ENCODE measurements around the gene MIX23. TPM values are rescaled to one million over a fixed set of nuclear protein-coding genes. Genes with fewer than 3 reads are reported as not detected.
A peak's percentile ranks its signal among the peaks of the same experiment; 100 is the strongest.
"Not testable (repeated sequence)": the region's sequence is repeated elsewhere in the genome, so short reads cannot be mapped to it uniquely, and the experiment has no call there.

Gene MIX23
- polyA plus RNA-seq, 1 donor, result 42.4 TPM

DNA sequence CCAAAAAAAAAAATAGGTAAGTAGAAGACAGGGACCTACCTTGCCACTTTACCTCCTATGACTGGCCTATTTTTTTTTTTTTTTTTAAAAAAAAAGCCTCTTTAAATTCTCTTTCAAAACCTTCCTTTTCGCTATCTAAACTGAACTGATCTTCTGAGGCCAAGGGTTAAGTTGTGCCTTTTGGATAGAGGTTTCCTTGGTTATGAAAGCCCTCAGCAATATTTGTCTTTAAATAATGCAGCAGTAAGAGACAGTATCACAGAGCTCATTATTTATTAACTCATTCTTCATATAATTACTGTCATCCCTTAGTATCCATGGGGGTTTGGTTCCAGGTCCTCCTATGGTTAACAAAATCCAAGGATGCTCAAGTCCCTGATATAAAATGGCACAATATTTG lies 9.0 kb downstream of the MIX23 start:
- Histone ChIP-seq H3K4me3 (ENCODE audit: low read length) (no peak overlapping the region), H3K4me1 (ENCODE audit: control insufficient read depth, insufficient read depth, low read length) (peaks cover 3% of the 10 kb centered on the region), H3K9me3 (ENCODE audit: control insufficient read depth, low read depth, low read length) (no peaks in the 10 kb centered on the region), H3K27me3 (ENCODE audit: control insufficient read depth, insufficient read depth, low read length) (no peaks in the 10 kb centered on the region), H3K27ac (ENCODE audit: low read length) (no peak overlapping the region), H3K36me3 (ENCODE audit: control insufficient read depth, insufficient read depth, low read length) (peaks cover 6% of the 10 kb centered on the region)
- no peak for DNase-seq
- no CpG with 5 or more reads among the region's 1 CpG for whole genome bisulfite sequencing (ENCODE audit: insufficient coverage, low lambda C conversion rate)

GRCh38 chr3:122366379-122366749 lies 16.7 kb downstream of the MIX23 start:
- peak; percentile 28 to 70 for DNase-seq
- Histone ChIP-seq H3K4me1 (ENCODE audit: control insufficient read depth, insufficient read depth, low read length) (peaks cover 35% of the 10 kb centered on the region), H3K36me3 (ENCODE audit: control insufficient read depth, insufficient read depth, low read length) (peaks cover 11% of the 10 kb centered on the region), H3K4me3 (ENCODE audit: low read length) (no peak overlapping the region), H3K27ac (ENCODE audit: low read length) (peak overlapping the region; percentile 69), H3K27me3 (ENCODE audit: control insufficient read depth, insufficient read depth, low read length) (no peaks in the 10 kb centered on the region), H3K9me3 (ENCODE audit: control insufficient read depth, low read depth, low read length) (no peaks in the 10 kb centered on the region)
- WGBS (ENCODE audit: insufficient coverage, low lambda C conversion rate), result 33% methylated on average over 1 of the region's 5 CpGs

DNA sequence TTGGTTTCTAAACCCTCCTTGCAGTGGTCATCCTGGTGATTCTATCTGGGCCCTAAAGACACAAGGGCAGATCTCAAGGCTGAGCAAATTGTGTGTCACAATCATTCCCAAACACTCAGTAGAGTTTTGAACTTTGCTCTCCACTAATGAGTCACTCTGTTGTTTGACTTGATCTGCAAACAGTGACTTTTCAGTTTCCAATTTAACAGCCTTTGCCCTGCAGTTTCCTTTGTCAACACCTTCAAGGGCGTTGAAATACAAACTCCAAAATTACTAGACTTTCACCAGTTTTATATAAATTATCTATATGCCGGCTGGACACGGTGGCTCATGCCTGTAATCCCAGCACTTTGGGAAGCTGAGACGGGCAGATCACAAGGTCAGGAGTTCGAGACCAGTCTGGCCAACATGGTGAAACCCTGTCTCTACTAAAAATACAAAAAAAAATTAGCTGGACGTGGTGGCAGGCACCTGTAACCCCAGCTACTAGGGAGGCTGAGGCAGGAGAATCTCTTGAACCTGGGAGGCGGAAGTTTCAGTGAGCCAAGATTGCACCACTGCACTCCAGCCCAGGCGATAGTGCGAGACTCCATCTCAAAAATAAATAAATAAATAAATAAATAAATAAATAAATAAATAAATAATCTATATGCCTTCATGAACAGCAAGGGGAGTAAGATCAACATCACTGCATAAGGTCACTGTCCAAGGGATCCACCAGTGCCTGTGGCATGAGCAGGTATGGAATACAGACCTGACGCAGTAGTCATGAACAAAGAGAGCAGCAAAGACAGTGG lies 17.3 kb downstream of the MIX23 start:
- not testable (repeated sequence) for H3K27me3 ChIP-seq (ENCODE audit: control insufficient read depth, insufficient read depth, low read length)
- peak overlapping the region; percentile 69 for H3K27ac ChIP-seq (ENCODE audit: low read length)
- WGBS (ENCODE audit: insufficient coverage, low lambda C conversion rate), result no CpG with 5 or more reads among the region's 10 CpGs

GRCh38 chr3:122365073-122365472 lies 18.0 kb downstream of the MIX23 start:
- H3K27ac ChIP-seq (ENCODE audit: low read length), result peak overlapping the region; percentile 61
- H3K9me3 ChIP-seq (ENCODE audit: control insufficient read depth, low read depth, low read length), result no peaks in the 10 kb centered on the region
- H3K4me1 ChIP-seq (ENCODE audit: control insufficient read depth, insufficient read depth, low read length), result peaks cover 41% of the 10 kb centered on the region
- DNase-seq, result peak in 1 of 2 donors; percentile 4
- WGBS (ENCODE audit: insufficient coverage, low lambda C conversion rate), result 67% methylated on average over 1 of the region's 1 CpG
- no peak overlapping the region for H3K4me3 ChIP-seq (ENCODE audit: low read length)
- H3K27me3 ChIP-seq (ENCODE audit: control insufficient read depth, insufficient read depth, low read length), result no peaks in the 10 kb centered on the region
- peaks cover 11% of the 10 kb centered on the region for H3K36me3 ChIP-seq (ENCODE audit: control insufficient read depth, insufficient read depth, low read length)

More for the DNA sequence above, 17.3 kb downstream of the MIX23 start:
- Histone ChIP-seq H3K36me3 (ENCODE audit: control insufficient read depth, insufficient read depth, low read length) (peaks cover 11% of the 10 kb centered on the region), H3K4me1 (ENCODE audit: control insufficient read depth, insufficient read depth, low read length) (peaks cover 41% of the 10 kb centered on the region)
- H3K4me3 ChIP-seq (ENCODE audit: low read length); H3K9me3 ChIP-seq (ENCODE audit: control insufficient read depth, low read depth, low read length): not testable (repeated sequence)
- DNase-seq, result peak; percentile 87 to 96

GRCh38 chr3:122364490-122364889 lies 18.5 kb downstream of the MIX23 start:
- no peak overlapping the region for H3K4me3 ChIP-seq (ENCODE audit: low read length)
- no peaks in the 10 kb centered on the region for H3K9me3 ChIP-seq (ENCODE audit: control insufficient read depth, low read depth, low read length)
- peak overlapping the region; percentile 61 for H3K27ac ChIP-seq (ENCODE audit: low read length)
- no peaks in the 10 kb centered on the region for H3K27me3 ChIP-seq (ENCODE audit: control insufficient read depth, insufficient read depth, low read length)
- peak in 1 of 2 donors; percentile 11 for DNase-seq
- no CpG with 5 or more reads among the region's 2 CpGs for WGBS (ENCODE audit: insufficient coverage, low lambda C conversion rate)
- H3K4me1 ChIP-seq (ENCODE audit: control insufficient read depth, insufficient read depth, low read length), result peaks cover 41% of the 10 kb centered on the region
- peaks cover 7% of the 10 kb centered on the region for H3K36me3 ChIP-seq (ENCODE audit: control insufficient read depth, insufficient read depth, low read length)

- WGBS (ENCODE audit: insufficient coverage, low lambda C conversion rate), result 20% methylated on average over 1 of the region's 2 CpGs
- peaks cover 11% of the 10 kb centered on the region for H3K36me3 ChIP-seq (ENCODE audit: control insufficient read depth, insufficient read depth, low read length)
- DNase-seq, result peak in 1 of 2 donors; percentile 44
- no peak overlapping the region for H3K4me3 ChIP-seq (ENCODE audit: low read length)
- H3K27me3 ChIP-seq (ENCODE audit: control insufficient read depth, insufficient read depth, low read length), result no peaks in the 10 kb centered on the region
- H3K9me3 ChIP-seq (ENCODE audit: control insufficient read depth, low read depth, low read length), result no peaks in the 10 kb centered on the region
- peak overlapping the region; percentile 24 for H3K27ac ChIP-seq (ENCODE audit: low read length)
- H3K4me1 ChIP-seq (ENCODE audit: control insufficient read depth, insufficient read depth, low read length), result peaks cover 41% of the 10 kb centered on the region
Measured at GRCh38 chr3:122362026-122362425, 21.0 kb downstream of the MIX23 start.

GRCh38 chr3:122358703-122359032 lies 24.4 kb downstream of the MIX23 start:
- no CpG with 5 or more reads among the region's 2 CpGs for WGBS (ENCODE audit: insufficient coverage, low lambda C conversion rate)
- no peak overlapping the region for H3K4me3 ChIP-seq (ENCODE audit: low read length)

GRCh38 chr3:122357828-122358702 lies 25.0 kb downstream of the MIX23 start:
- Histone ChIP-seq H3K4me3 (ENCODE audit: low read length) (no peak overlapping the region), H3K36me3 (ENCODE audit: control insufficient read depth, insufficient read depth, low read length) (peaks cover 7% of the 10 kb centered on the region), H3K4me1 (ENCODE audit: control insufficient read depth, insufficient read depth, low read length) (peaks cover 15% of the 10 kb centered on the region), H3K9me3 (ENCODE audit: control insufficient read depth, low read depth, low read length) (no peaks in the 10 kb centered on the region), H3K27me3 (ENCODE audit: control insufficient read depth, insufficient read depth, low read length) (no peaks in the 10 kb centered on the region), H3K27ac (ENCODE audit: low read length) (no peak overlapping the region)
- DNase-seq, result no peak
- 100% methylated on average over 1 of the region's 2 CpGs for WGBS (ENCODE audit: insufficient coverage, low lambda C conversion rate)

More at GRCh38 chr3:122358703-122359032, 24.4 kb downstream of the MIX23 start:
- no peaks in the 10 kb centered on the region for H3K9me3 ChIP-seq (ENCODE audit: control insufficient read depth, low read depth, low read length)
- H3K27ac ChIP-seq (ENCODE audit: low read length), result no peak overlapping the region
- no peak for DNase-seq
- H3K4me1 ChIP-seq (ENCODE audit: control insufficient read depth, insufficient read depth, low read length), result peaks cover 21% of the 10 kb centered on the region
- no peaks in the 10 kb centered on the region for H3K27me3 ChIP-seq (ENCODE audit: control insufficient read depth, insufficient read depth, low read length)
- H3K36me3 ChIP-seq (ENCODE audit: control insufficient read depth, insufficient read depth, low read length), result peaks cover 7% of the 10 kb centered on the region

DNA sequence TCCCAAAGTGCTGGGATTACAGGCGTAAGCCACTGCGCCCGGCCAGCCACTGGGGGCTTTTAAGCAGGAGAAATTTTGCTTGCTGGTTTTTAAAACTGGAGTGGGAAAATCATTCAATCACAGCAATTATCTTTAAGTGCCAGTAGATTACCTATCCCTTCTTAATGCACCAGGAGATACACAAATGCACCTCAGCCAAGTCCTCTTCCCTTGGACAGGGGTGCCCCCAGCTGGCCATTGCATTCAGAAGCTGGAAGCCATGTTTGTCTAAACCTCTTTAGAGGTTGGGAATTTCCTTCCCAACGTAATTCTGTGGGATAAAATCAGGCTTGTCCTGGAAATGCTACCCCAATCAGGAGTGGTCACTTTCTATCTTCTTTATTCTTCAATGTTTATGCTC lies 26.6 kb downstream of the MIX23 start:
- DNase-seq, result peak; percentile 33 to 37
- Histone ChIP-seq H3K27me3 (ENCODE audit: control insufficient read depth, insufficient read depth, low read length) (no peaks in the 10 kb centered on the region), H3K27ac (ENCODE audit: low read length) (no peak overlapping the region), H3K9me3 (ENCODE audit: control insufficient read depth, low read depth, low read length) (no peaks in the 10 kb centered on the region), H3K36me3 (ENCODE audit: control insufficient read depth, insufficient read depth, low read length) (peaks cover 7% of the 10 kb centered on the region), H3K4me1 (ENCODE audit: control insufficient read depth, insufficient read depth, low read length) (peaks cover 6% of the 10 kb centered on the region), H3K4me3 (ENCODE audit: low read length) (no peak overlapping the region)
- WGBS (ENCODE audit: insufficient coverage, low lambda C conversion rate), result no CpG with 5 or more reads among the region's 4 CpGs

DNA sequence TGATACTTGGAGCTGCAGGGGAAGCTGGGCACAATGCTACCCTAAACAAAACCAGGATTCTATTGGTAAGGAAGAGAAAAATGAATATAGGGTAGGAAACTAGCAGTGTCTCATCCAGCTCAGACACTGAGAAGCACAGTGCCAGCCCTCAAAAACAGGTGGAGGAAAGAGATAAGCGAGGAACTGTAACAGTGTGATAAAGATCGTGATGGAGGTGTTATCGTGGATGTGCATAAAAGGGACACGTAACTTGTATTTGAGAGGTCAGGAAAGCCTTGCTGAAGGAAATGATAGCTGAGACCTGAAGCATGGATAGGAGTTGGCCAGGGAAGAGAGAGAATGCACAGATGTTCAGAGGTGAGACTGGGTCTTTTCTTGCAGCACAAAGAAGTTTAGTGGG lies 27.4 kb downstream of the MIX23 start:
- Histone ChIP-seq H3K9me3 (ENCODE audit: control insufficient read depth, low read depth, low read length) (no peaks in the 10 kb centered on the region), H3K27ac (ENCODE audit: low read length) (no peak overlapping the region), H3K4me3 (ENCODE audit: low read length) (no peak overlapping the region), H3K4me1 (ENCODE audit: control insufficient read depth, insufficient read depth, low read length) (no peaks in the 10 kb centered on the region), H3K36me3 (ENCODE audit: control insufficient read depth, insufficient read depth, low read length) (peaks cover 7% of the 10 kb centered on the region), H3K27me3 (ENCODE audit: control insufficient read depth, insufficient read depth, low read length) (no peaks in the 10 kb centered on the region)
- 51% methylated on average over 4 of the region's 4 CpGs for WGBS (ENCODE audit: insufficient coverage, low lambda C conversion rate)
- no peak for DNase-seq

Data from large intestine (tissue), 3 donors.